ENCODE data around the gene SBNO1.
"Not testable (repeated sequence)": the region's sequence is repeated elsewhere in the genome, so short reads cannot be mapped to it uniquely, and the experiment has no call there.

The SBNO1 gene

GRCh38 chr12:123346946-123347345 is 17.7 kb downstream of the SBNO1 start:
- no peak for DNase-seq (ENCODE audit: low read depth in 3 of 3)

- no peak for DNase-seq (ENCODE audit: low read depth in 3 of 3)
These were observed 20.6 kb downstream of the SBNO1 start for GRCh38 chr12:123344086-123344485.

GRCh38 chr12:123337070-123337469 is 27.6 kb downstream of the SBNO1 start:
- DNase-seq (ENCODE audit: low read depth in 3 of 3): no peak

GRCh38 chr12:123336530-123336929 is 28.1 kb downstream of the SBNO1 start:
- DNase-seq (ENCODE audit: low read depth in 3 of 3): no peak

- DNase-seq (ENCODE audit: low read depth in 3 of 3): no peak
These were observed 29.2 kb downstream of the SBNO1 start for GRCh38 chr12:123335490-123335889.

GRCh38 chr12:123329799-123330198 is 34.8 kb downstream of the SBNO1 start:
- DNase-seq (ENCODE audit: low read depth in 3 of 3): no peak

- DNase-seq (ENCODE audit: low read depth in 3 of 3): no peak
These were observed 44.8 kb downstream of the SBNO1 start for GRCh38 chr12:123319826-123320225.

GRCh38 chr12:123319273-123319672 is 45.4 kb downstream of the SBNO1 start:
- DNase-seq (ENCODE audit: low read depth in 3 of 3): no peak

- DNase-seq (ENCODE audit: low read depth in 3 of 3): not testable (repeated sequence)
These were observed 51.6 kb downstream of the SBNO1 start for GRCh38 chr12:123313046-123313445.

- no peak for DNase-seq (ENCODE audit: low read depth in 3 of 3)
These were observed 58.4 kb downstream of the SBNO1 start for GRCh38 chr12:123306200-123306599.

- no peak for DNase-seq (ENCODE audit: low read depth in 3 of 3)
These were observed 59.5 kb downstream of the SBNO1 start for GRCh38 chr12:123305136-123305535.

GRCh38 chr12:123293178-123293760 is 71.4 kb downstream of the SBNO1 start:
- no peak for DNase-seq (ENCODE audit: low read depth in 3 of 3)

GRCh38 chr12:123289911-123290310 is 74.7 kb downstream of the SBNO1 start:
- DNase-seq (ENCODE audit: low read depth in 3 of 3): no peak

GRCh38 chr12:123288751-123289346 is 75.8 kb downstream of the SBNO1 start:
- DNase-seq (ENCODE audit: low read depth in 3 of 3): no peak

- no peak for DNase-seq (ENCODE audit: low read depth in 3 of 3)
These were observed 77.8 kb downstream of the SBNO1 start for GRCh38 chr12:123286652-123287373.

- DNase-seq (ENCODE audit: low read depth in 3 of 3): no peak
These were observed 80.0 kb downstream of the SBNO1 start for GRCh38 chr12:123284669-123285068.

GRCh38 chr12:123283461-123283860 is 81.2 kb downstream of the SBNO1 start:
- no peak for DNase-seq (ENCODE audit: low read depth in 3 of 3)

- DNase-seq (ENCODE audit: low read depth in 3 of 3): no peak
These were observed 82.5 kb downstream of the SBNO1 start for GRCh38 chr12:123282111-123282510.

- no peak for DNase-seq (ENCODE audit: low read depth in 3 of 3)
These were observed 83.7 kb downstream of the SBNO1 start for GRCh38 chr12:123280971-123281370.

GRCh38 chr12:123278101-123278627 is 86.5 kb downstream of the SBNO1 start:
- DNase-seq (ENCODE audit: low read depth in 3 of 3): no peak

- DNase-seq (ENCODE audit: low read depth in 3 of 3): no peak
These were observed 91.5 kb downstream of the SBNO1 start for GRCh38 chr12:123273166-123273565.

GRCh38 chr12:123271001-123271668 is 93.5 kb downstream of the SBNO1 start:
- DNase-seq (ENCODE audit: low read depth in 3 of 3): peak; percentile 49 to 72 (median 50)
